ENCODE data around the gene NOTO.

DNA sequence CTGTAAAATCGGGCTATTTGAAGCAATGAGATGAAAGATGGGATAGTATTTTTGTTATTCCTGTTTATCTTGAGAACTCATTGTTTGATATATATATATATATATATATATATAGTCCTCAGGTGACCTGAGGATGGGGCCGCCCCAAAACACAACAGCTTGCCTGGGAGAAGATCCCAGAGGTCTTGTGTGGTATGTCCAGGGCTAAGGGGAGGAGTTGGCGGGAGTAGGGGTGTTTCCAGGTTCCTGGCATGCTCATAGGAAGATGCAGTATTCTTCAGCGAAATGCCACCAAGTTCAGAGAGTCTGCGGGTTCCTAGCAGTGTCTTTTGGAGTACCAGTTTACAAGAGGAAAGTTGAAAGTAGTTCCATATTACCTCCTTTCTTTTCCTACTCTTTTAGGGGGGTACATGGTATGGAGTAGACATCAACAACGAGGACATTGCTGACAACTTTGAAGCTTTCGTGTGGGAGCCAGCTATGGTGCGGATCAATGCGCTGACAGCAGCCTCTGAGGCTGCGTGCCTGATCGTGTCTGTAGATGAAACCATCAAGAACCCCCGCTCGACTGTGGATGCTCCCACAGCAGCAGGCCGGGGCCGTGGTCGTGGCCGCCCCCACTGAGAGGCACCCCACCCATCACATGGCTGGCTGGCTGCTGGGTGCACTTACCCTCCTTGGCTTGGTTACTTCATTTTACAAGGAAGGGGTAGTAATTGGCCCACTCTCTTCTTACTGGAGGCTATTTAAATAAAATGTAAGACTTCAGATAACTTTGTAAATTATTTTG lies 50.1 kb downstream of the NOTO start:
- TF ChIP-seq, protein P1, sequence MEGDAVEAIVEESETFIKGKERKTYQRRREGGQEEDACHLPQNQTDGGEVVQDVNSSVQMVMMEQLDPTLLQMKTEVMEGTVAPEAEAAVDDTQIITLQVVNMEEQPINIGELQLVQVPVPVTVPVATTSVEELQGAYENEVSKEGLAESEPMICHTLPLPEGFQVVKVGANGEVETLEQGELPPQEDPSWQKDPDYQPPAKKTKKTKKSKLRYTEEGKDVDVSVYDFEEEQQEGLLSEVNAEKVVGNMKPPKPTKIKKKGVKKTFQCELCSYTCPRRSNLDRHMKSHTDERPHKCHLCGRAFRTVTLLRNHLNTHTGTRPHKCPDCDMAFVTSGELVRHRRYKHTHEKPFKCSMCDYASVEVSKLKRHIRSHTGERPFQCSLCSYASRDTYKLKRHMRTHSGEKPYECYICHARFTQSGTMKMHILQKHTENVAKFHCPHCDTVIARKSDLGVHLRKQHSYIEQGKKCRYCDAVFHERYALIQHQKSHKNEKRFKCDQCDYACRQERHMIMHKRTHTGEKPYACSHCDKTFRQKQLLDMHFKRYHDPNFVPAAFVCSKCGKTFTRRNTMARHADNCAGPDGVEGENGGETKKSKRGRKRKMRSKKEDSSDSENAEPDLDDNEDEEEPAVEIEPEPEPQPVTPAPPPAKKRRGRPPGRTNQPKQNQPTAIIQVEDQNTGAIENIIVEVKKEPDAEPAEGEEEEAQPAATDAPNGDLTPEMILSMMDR (IDR thresholded peaks at IDR 0.05; ENCODE audit: borderline replicate concordance, extremely low read depth, low read length, poor library complexity, severe bottlenecking): no peak
- no peak for TF ChIP-seq EZH2 (IDR thresholded peaks at IDR 0.05; ENCODE audit: borderline replicate concordance, low read depth, low read length, severe bottlenecking)

Data from DND-41 (cell line).